Epithelial cell of esophagus (primary cell): ENCODE data around the gene MAPKAPK3.
A peak's percentile ranks its signal among the peaks of the same experiment; 100 is the strongest.

Source experiments
- DNase-seq: peaks from one replicate; pipeline ENCODE4 v3.0.0; 2010; ENCODE audit warnings: low read depth
- H3K4me3 ChIP-seq: 2 replicates; pipeline ENCODE4 v1.5.1; 2011; ENCODE audit warnings: mild to moderate bottlenecking, low read length, control low read depth
- CTCF ChIP-seq: IDR thresholded peaks from 2 replicates; pipeline ENCODE4 v1.5.1; 2011; ENCODE audit warnings: low read depth, mild to moderate bottlenecking, low read length, control low read depth, inconsistent platforms; ENCODE audit not compliant: insufficient read depth; ENCODE audit errors: missing control alignments

Gene MAPKAPK3

GRCh38 chr3:50572801-50573371 is 44.1 kb upstream of the MAPKAPK3 start:
- no peak overlapping the region for H3K4me3 ChIP-seq
- DNase-seq = no peak
- TF ChIP-seq CTCF = no peak

GRCh38 chr3:50573566-50574443 is 43.1 kb upstream of the MAPKAPK3 start:
- no peak for DNase-seq
- H3K4me3 ChIP-seq = no peak overlapping the region

GRCh38 chr3:50574444-50574831 is 42.5 kb upstream of the MAPKAPK3 start:
- no peak for DNase-seq
- H3K4me3 ChIP-seq = no peak overlapping the region

More at GRCh38 chr3:50573566-50574443, 43.1 kb upstream of the MAPKAPK3 start:
- no peak for TF ChIP-seq CTCF

GRCh38 chr3:50575372-50575771 is 41.6 kb upstream of the MAPKAPK3 start:
- no peak for TF ChIP-seq CTCF
- DNase-seq = peak; percentile 45
- no peak overlapping the region for H3K4me3 ChIP-seq

More at GRCh38 chr3:50574444-50574831, 42.5 kb upstream of the MAPKAPK3 start:
- no peak for TF ChIP-seq CTCF

GRCh38 chr3:50577348-50577747 is 39.6 kb upstream of the MAPKAPK3 start:
- TF ChIP-seq CTCF = no peak
- DNase-seq = no peak
- no peak overlapping the region for H3K4me3 ChIP-seq

- no peak for TF ChIP-seq CTCF
- H3K4me3 ChIP-seq = no peak overlapping the region
- no peak for DNase-seq
Observed at GRCh38 chr3:50580683-50581458, 36.1 kb upstream of the MAPKAPK3 start.
